ACC112 (cell line): Measurements from ENCODE around the gene OR4D5.

ENCODE experiments used
- H2AFZ ChIP-seq: fragments of 200-600 bp; sonication (generic); one replicate; pipeline ENCODE4 v1.6.0; 2017; ENCODE audit warnings: antibody characterized with exemption, low read length; ENCODE audit not compliant: unreplicated experiment
- H3K27ac ChIP-seq: fragments of 200-600 bp; sonication (generic); 2 replicates; pipeline ENCODE4 v1.5.1; 2014; ENCODE audit warnings: low read depth, mild to moderate bottlenecking, antibody characterized with exemption, low read length, moderate library complexity
- H3K27me3 ChIP-seq: fragments of 200-600 bp; sonication (generic); 2 replicates; pipeline ENCODE4 v1.6.1; 2014; ENCODE audit warnings: mild to moderate bottlenecking, antibody characterized with exemption, low read length, moderate library complexity, mixed read lengths; ENCODE audit not compliant: insufficient read depth
- H3K36me3 ChIP-seq: fragments of 200-600 bp; sonication (generic); 2 replicates; pipeline ENCODE4 v1.6.1; 2016; ENCODE audit warnings: mild to moderate bottlenecking, antibody characterized with exemption, low read length, moderate library complexity, mixed read lengths; ENCODE audit not compliant: insufficient read depth
- H3K4me1 ChIP-seq: fragments of 200-600 bp; sonication (generic); one replicate; pipeline ENCODE4 v1.6.1; 2016; ENCODE audit warnings: low read length, mixed read lengths; ENCODE audit not compliant: insufficient read depth, unreplicated experiment, control insufficient read depth
- H3K4me3 ChIP-seq: fragments of 200-600 bp; sonication (generic); 2 replicates; pipeline ENCODE4 v1.5.1; 2014; ENCODE audit warnings: mild to moderate bottlenecking, low read depth, low read length
- H3K79me2 ChIP-seq: fragments of 200-600 bp; sonication (generic); one replicate; pipeline ENCODE4 v1.6.0; 2016; ENCODE audit warnings: low read length; ENCODE audit not compliant: control insufficient read depth, unreplicated experiment, insufficient read depth

The OR4D5 gene

DNA sequence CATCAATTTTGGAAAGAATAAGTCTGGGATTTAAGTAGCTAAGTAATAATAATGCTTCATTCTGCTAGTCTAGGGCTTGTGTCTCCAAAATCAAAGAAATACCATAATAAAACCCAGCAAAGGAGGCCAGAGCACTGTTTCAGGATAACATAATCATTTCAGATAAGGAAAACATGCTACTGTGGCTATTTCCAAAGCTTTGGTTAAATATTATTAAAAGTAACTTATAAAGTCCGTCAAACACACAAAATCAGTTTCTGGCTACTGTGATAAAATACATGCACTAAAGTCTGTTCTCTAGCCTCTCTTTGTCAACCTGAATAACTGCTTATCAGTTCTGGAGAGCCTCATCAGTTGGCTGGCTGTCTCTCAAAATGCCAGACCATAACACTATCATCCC lies 5.7 kb downstream of the OR4D5 start:
- Histone ChIP-seq H2AFZ (no peak overlapping the region), H3K27me3 (peaks cover 16% of the 10 kb centered on the region; the same call in 1 of the 2 replicates), H3K4me3 (no peak overlapping the region), H3K79me2 (no peaks in the 10 kb centered on the region), H3K36me3 (no peaks in the 10 kb centered on the region), H3K27ac (no peak overlapping the region), H3K4me1 (no peaks in the 10 kb centered on the region)

DNA sequence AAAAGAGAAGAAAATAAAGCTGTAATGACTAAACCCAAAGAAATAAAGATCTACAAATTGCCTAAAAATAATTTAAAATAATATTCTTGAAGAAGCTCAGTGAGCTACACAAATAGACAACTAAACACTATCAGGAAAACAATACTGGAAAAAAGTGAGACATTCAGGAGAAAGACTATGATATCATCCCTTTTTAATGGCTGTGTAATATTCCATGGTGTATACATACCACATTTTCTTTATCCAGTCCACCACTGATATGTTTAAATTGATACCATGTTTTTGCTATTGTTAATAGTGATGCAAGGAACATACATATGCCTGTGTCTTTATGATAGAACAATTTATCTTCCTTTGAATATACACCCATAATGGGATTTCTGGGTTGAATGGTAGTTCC lies 17.3 kb downstream of the OR4D5 start:
- Histone ChIP-seq H3K36me3 (no peaks in the 10 kb centered on the region), H2AFZ (no peak overlapping the region), H3K27ac (no peak overlapping the region), H3K4me1 (no peaks in the 10 kb centered on the region), H3K4me3 (no peak overlapping the region), H3K27me3 (no peaks in the 10 kb centered on the region; the same call in 1 of the 2 replicates), H3K79me2 (no peaks in the 10 kb centered on the region)

DNA sequence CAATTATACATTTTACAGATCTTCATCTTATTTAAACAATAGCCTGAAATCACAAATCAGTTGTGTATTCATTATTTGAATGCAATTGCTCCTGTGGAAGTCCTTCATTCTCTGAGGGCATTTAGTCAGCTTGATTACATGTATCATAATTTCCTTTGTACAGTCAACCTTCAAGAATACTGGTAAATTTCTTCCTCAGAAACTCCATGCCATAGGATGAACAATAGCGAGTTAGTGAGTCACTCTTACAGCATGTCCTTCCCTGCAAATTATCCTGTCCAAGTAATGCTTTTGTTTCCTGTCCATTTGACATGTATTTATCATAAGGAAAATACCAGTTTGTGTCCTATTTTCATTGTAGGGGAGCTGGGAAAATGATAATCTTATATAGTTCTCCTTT lies 34.4 kb downstream of the OR4D5 start:
- no peak overlapping the region for H3K4me3 ChIP-seq
- no peaks in the 10 kb centered on the region for H3K36me3 ChIP-seq
- H3K79me2 ChIP-seq: no peaks in the 10 kb centered on the region
- no peaks in the 10 kb centered on the region for H3K27me3 ChIP-seq
- peak overlapping the region; percentile 82 for H3K27ac ChIP-seq
- peak overlapping the region; percentile 46 for H2AFZ ChIP-seq
- H3K4me1 ChIP-seq: peaks cover 16% of the 10 kb centered on the region

DNA sequence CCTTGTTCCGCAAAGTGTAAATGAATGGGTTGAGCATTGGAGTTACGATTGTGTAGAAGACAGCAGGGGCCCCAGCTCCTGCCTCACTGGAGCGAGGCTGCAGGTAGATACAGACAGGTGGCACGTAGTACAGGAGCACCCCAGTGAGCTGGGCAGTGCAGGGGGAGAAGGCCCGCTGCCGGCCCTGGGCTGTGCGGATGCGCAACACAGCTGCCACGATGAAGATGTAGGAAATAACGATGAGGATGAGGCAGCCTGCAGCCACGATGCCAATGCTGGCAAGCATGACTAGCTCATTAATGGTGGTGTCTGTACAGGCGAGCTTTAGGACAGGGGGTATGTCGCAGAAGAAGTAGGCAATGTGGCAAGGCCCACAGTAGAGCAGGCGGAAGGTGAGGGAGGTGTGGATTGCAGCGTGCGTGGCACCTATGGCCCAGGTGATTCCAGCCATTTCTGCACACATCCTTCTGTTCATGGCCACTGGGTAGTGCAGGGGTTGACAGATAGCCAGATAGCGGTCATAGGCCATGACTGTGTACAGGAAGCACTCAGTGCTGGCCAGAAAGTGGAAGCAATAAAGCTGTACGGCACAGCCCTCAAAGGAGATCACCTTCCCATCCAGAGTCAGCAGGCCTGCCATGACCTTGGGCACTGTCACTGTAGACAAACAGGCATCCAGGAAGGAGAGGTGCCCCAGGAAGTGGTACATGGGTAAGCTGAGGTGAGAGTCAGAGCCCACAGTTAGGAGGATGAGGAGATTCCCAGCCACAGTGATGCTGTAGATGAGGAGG lies 37.5 kb downstream of the OR4D5 start:
- Histone ChIP-seq H2AFZ (no peak overlapping the region), H3K36me3 (no peaks in the 10 kb centered on the region), H3K27me3 (no peaks in the 10 kb centered on the region), H3K4me1 (peaks cover 16% of the 10 kb centered on the region), H3K4me3 (no peak overlapping the region), H3K79me2 (no peaks in the 10 kb centered on the region), H3K27ac (no peak overlapping the region)

- H3K27me3 ChIP-seq: no peaks in the 10 kb centered on the region
- H3K4me3 ChIP-seq: no peak within 1 kb of the TSS
- no peak within 1 kb of the TSS for H2AFZ ChIP-seq
- no peak within 1 kb of the TSS for H3K27ac ChIP-seq
- H3K36me3 ChIP-seq: no peaks in the 10 kb centered on the region
- no peaks in the 10 kb centered on the region for H3K79me2 ChIP-seq
- H3K4me1 ChIP-seq: peaks cover 16% of the 10 kb centered on the region
Measured at GRCh38 chr11:123977731-123978347, 38.4 kb downstream of the OR4D5 start, which contains the start of gene OR10S1. TSS of gene OR10S1 (minus strand) at chr11:123977781. CDS start at chr11:123977664, 117 bp downstream.

- H3K27me3 ChIP-seq: no peaks in the 10 kb centered on the region
- H3K36me3 ChIP-seq: no peaks in the 10 kb centered on the region
- no peak overlapping the region for H3K4me3 ChIP-seq
- H3K79me2 ChIP-seq: no peaks in the 10 kb centered on the region
- peaks cover 3% of the 10 kb centered on the region for H3K4me1 ChIP-seq
- H2AFZ ChIP-seq: no peak overlapping the region
- no peak overlapping the region for H3K27ac ChIP-seq
Measured at GRCh38 chr11:123979311-123979710, 39.9 kb downstream of the OR4D5 start.
